ENCODE results near the gene ADAMTS2. TPM values are rescaled to one million over a fixed set of nuclear protein-coding genes. Genes with fewer than 3 reads are reported as not detected.

Gene ADAMTS2
- total and polyA plus RNA-seq, 2 experiments from 2014 or later: 1.6 to 8.1 TPM

DNA sequence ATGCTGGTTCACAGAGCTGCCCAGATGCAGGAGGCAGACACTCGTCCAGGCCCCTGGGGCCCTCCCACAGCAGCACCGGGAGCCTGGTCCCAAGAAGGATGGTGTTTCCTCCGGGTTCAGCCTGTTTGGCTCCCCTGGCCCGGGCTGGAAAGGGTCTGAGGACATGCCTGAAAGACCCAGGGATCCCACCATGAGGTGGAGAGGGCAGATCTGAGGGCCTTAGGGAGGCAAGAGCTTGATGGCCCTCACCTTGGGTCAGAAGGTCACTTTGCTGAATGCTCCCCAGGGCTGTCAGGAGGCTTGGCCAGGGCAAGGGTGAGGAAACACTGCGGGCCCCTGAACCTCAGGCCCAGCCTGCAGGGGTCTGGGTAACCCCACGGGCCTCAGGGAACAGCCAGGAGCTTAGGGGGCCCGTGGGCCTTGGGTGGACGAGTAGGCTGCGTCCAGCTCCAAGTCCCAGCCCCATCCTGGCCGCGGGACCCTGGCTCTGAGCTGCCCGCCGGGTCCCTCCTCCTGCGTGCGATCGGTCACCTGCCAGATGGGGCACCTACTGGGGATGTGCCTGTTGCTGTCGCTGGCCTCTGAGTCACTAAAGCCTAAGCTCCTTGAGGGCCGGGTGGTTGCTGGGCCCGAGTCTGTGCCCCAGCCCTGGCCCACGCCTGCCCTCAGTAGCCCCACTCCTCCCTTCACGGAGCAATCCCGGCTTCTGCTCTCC is 178.9 kb downstream of the ADAMTS2 start:
- Mint-ChIP-seq H3K4me1 (no peaks in the 10 kb centered on the region), H3K4me3 (no peak overlapping the region), H3K27ac (no peak overlapping the region), H3K36me3 (ENCODE audit: low read depth) (peaks cover 8% of the 10 kb centered on the region; the same call in 2 of the 3 replicates), H3K27me3 (ENCODE audit: insufficient read depth, low read depth, poor library complexity) (peaks cover 15% of the 10 kb centered on the region), H3K9me3 (peaks cover 36% of the 10 kb centered on the region)
- H3F3A ChIP-seq (replicated peaks; ENCODE audit: low read depth): no peaks in the 10 kb centered on the region
- H3K4me1 ChIP-seq (ENCODE audit: insufficient read depth): no peaks in the 10 kb centered on the region
- H3K4me2 ChIP-seq: peak overlapping the region; percentile 75; the same call in 1 of the 2 replicates
- TF ChIP-seq, protein P1, sequence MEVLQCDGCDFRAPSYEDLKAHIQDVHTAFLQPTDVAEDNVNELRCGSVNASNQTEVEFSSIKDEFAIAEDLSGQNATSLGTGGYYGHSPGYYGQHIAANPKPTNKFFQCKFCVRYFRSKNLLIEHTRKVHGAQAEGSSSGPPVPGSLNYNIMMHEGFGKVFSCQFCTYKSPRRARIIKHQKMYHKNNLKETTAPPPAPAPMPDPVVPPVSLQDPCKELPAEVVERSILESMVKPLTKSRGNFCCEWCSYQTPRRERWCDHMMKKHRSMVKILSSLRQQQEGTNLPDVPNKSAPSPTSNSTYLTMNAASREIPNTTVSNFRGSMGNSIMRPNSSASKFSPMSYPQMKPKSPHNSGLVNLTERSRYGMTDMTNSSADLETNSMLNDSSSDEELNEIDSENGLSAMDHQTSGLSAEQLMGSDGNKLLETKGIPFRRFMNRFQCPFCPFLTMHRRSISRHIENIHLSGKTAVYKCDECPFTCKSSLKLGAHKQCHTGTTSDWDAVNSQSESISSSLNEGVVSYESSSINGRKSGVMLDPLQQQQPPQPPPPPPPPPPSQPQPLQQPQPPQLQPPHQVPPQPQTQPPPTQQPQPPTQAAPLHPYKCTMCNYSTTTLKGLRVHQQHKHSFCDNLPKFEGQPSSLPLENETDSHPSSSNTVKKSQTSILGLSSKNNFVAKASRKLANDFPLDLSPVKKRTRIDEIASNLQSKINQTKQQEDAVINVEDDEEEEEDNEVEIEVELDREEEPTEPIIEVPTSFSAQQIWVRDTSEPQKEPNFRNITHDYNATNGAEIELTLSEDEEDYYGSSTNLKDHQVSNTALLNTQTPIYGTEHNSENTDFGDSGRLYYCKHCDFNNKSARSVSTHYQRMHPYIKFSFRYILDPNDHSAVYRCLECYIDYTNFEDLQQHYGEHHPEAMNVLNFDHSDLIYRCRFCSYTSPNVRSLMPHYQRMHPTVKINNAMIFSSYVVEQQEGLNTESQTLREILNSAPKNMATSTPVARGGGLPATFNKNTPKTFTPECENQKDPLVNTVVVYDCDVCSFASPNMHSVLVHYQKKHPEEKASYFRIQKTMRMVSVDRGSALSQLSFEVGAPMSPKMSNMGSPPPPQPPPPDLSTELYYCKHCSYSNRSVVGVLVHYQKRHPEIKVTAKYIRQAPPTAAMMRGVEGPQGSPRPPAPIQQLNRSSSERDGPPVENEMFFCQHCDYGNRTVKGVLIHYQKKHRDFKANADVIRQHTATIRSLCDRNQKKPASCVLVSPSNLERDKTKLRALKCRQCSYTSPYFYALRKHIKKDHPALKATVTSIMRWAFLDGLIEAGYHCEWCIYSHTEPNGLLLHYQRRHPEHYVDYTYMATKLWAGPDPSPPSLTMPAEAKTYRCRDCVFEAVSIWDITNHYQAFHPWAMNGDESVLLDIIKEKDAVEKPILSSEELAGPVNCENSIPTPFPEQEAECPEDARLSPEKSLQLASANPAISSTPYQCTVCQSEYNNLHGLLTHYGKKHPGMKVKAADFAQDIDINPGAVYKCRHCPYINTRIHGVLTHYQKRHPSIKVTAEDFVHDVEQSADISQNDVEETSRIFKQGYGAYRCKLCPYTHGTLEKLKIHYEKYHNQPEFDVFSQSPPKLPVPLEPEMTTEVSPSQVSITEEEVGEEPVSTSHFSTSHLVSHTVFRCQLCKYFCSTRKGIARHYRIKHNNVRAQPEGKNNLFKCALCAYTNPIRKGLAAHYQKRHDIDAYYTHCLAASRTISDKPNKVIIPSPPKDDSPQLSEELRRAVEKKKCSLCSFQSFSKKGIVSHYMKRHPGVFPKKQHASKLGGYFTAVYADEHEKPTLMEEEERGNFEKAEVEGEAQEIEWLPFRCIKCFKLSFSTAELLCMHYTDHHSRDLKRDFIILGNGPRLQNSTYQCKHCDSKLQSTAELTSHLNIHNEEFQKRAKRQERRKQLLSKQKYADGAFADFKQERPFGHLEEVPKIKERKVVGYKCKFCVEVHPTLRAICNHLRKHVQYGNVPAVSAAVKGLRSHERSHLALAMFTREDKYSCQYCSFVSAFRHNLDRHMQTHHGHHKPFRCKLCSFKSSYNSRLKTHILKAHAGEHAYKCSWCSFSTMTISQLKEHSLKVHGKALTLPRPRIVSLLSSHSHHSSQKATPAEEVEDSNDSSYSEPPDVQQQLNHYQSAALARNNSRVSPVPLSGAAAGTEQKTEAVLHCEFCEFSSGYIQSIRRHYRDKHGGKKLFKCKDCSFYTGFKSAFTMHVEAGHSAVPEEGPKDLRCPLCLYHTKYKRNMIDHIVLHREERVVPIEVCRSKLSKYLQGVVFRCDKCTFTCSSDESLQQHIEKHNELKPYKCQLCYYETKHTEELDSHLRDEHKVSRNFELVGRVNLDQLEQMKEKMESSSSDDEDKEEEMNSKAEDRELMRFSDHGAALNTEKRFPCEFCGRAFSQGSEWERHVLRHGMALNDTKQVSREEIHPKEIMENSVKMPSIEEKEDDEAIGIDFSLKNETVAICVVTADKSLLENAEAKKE (CRISPR knock-in tag; IDR thresholded peaks at IDR 0.05): no peak
- no peak for TF ChIP-seq NANOG (IDR thresholded peaks at IDR 0.05; ENCODE audit: borderline replicate concordance)
- TF ChIP-seq ZNF331 (CRISPR knock-in tag; IDR thresholded peaks at IDR 0.05; ENCODE audit: low read depth): no peak
- TF ChIP-seq POLR2AphosphoS5 (IDR thresholded peaks at IDR 0.05; ENCODE audit: low read depth): no peak
- no peak for TF ChIP-seq ZNF114 (CRISPR knock-in tag; IDR thresholded peaks at IDR 0.05)
- TF ChIP-seq, protein P2, sequence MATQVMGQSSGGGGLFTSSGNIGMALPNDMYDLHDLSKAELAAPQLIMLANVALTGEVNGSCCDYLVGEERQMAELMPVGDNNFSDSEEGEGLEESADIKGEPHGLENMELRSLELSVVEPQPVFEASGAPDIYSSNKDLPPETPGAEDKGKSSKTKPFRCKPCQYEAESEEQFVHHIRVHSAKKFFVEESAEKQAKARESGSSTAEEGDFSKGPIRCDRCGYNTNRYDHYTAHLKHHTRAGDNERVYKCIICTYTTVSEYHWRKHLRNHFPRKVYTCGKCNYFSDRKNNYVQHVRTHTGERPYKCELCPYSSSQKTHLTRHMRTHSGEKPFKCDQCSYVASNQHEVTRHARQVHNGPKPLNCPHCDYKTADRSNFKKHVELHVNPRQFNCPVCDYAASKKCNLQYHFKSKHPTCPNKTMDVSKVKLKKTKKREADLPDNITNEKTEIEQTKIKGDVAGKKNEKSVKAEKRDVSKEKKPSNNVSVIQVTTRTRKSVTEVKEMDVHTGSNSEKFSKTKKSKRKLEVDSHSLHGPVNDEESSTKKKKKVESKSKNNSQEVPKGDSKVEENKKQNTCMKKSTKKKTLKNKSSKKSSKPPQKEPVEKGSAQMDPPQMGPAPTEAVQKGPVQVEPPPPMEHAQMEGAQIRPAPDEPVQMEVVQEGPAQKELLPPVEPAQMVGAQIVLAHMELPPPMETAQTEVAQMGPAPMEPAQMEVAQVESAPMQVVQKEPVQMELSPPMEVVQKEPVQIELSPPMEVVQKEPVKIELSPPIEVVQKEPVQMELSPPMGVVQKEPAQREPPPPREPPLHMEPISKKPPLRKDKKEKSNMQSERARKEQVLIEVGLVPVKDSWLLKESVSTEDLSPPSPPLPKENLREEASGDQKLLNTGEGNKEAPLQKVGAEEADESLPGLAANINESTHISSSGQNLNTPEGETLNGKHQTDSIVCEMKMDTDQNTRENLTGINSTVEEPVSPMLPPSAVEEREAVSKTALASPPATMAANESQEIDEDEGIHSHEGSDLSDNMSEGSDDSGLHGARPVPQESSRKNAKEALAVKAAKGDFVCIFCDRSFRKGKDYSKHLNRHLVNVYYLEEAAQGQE (IDR thresholded peaks at IDR 0.05; ENCODE audit: unreplicated experiment): no peak
- no peak for TF ChIP-seq EZH2phosphoT487 (IDR thresholded peaks at IDR 0.05; ENCODE audit: unreplicated experiment)
- TF ChIP-seq, protein P3, sequence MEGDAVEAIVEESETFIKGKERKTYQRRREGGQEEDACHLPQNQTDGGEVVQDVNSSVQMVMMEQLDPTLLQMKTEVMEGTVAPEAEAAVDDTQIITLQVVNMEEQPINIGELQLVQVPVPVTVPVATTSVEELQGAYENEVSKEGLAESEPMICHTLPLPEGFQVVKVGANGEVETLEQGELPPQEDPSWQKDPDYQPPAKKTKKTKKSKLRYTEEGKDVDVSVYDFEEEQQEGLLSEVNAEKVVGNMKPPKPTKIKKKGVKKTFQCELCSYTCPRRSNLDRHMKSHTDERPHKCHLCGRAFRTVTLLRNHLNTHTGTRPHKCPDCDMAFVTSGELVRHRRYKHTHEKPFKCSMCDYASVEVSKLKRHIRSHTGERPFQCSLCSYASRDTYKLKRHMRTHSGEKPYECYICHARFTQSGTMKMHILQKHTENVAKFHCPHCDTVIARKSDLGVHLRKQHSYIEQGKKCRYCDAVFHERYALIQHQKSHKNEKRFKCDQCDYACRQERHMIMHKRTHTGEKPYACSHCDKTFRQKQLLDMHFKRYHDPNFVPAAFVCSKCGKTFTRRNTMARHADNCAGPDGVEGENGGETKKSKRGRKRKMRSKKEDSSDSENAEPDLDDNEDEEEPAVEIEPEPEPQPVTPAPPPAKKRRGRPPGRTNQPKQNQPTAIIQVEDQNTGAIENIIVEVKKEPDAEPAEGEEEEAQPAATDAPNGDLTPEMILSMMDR (conservative IDR thresholded peaks at IDR 0.05; ENCODE audit: low read depth in 2 of 2): no peak
- TF ChIP-seq CREB1 (CRISPR knock-in tag; IDR thresholded peaks at IDR 0.05; ENCODE audit: low read depth): no peak
- no peak for TF ChIP-seq STAT1 (IDR thresholded peaks at IDR 0.05; ENCODE audit: unreplicated experiment)
- TF ChIP-seq, protein P4, sequence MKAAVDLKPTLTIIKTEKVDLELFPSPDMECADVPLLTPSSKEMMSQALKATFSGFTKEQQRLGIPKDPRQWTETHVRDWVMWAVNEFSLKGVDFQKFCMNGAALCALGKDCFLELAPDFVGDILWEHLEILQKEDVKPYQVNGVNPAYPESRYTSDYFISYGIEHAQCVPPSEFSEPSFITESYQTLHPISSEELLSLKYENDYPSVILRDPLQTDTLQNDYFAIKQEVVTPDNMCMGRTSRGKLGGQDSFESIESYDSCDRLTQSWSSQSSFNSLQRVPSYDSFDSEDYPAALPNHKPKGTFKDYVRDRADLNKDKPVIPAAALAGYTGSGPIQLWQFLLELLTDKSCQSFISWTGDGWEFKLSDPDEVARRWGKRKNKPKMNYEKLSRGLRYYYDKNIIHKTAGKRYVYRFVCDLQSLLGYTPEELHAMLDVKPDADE (IDR thresholded peaks at IDR 0.05): no peak
- TF ChIP-seq EZH2 (IDR thresholded peaks at IDR 0.05; ENCODE audit: low read depth, unreplicated experiment): no peak
- TF ChIP-seq JUNB (IDR thresholded peaks at IDR 0.05; ENCODE audit: unreplicated experiment): no peak
- H3K27me3 ChIP-seq (ENCODE audit: insufficient read depth): no peaks in the 10 kb centered on the region
- peak overlapping the region; percentile 50 for H3K4me3 ChIP-seq
- ATAC-seq: peak; percentile 32
- H3K79me2 ChIP-seq (replicated peaks; ENCODE audit: insufficient read depth): no peaks in the 10 kb centered on the region
- H3K36me3 ChIP-seq (ENCODE audit: insufficient read depth): no peaks in the 10 kb centered on the region
- DNase-seq (ENCODE audit: low spot score): peak; percentile 23
- H2AFZ ChIP-seq: no peak overlapping the region
- no peaks in the 10 kb centered on the region for H3K9me2 ChIP-seq (ENCODE audit: insufficient read depth)
- no peak overlapping the region for H3K27ac ChIP-seq (ENCODE audit: low read depth)
- no peaks in the 10 kb centered on the region for H4K20me1 ChIP-seq (replicated peaks; ENCODE audit: insufficient read depth)

Measured in GM23338 (cell line).